DOHH2 (cell line): ENCODE measurements around the gene BOLA2.
"Not testable (repeated sequence)": the region's sequence is repeated elsewhere in the genome, so short reads cannot be mapped to it uniquely, and the experiment has no call there.

Source experiments
- EZH2phosphoT487 ChIP-seq: fragments of 200-600 bp; sonication (generic); IDR thresholded peaks from 2 replicates; pipeline ENCODE4 v1.6.1; 2017; ENCODE audit warnings: borderline replicate concordance, mild to moderate bottlenecking, antibody characterized with exemption, low read length, moderate library complexity, mixed read lengths
- TF ChIP-seq, protein P1 (sequence below): fragments of 200-600 bp; sonication (generic); IDR thresholded peaks from one replicate; pipeline ENCODE4 v1.5.1; 2014; ENCODE audit warnings: antibody characterized with exemption, mild to moderate bottlenecking, low read depth, low read length; ENCODE audit not compliant: poor library complexity, severe bottlenecking

DNA sequence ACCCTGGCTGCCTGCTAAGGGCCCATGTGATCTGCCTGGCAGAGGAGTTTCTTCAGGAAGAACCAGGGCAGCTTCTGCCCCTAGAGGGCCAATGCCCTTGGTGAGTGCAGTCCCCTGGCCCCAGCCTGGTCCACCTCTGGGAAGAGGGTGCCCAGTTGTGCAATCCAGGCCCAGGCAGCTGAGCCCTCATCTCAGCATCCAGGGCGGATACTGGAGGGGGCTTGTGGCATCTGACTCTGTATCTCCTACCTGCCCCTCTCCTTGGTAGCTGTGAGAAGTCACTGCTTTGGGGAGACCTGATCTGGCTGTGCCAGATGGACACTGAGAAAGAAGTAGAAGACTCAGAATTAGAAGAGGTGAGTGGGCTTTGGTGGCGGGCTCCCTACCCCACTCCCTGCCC, 3.5 kb upstream of the BOLA2 start:
- TF ChIP-seq, protein P1, sequence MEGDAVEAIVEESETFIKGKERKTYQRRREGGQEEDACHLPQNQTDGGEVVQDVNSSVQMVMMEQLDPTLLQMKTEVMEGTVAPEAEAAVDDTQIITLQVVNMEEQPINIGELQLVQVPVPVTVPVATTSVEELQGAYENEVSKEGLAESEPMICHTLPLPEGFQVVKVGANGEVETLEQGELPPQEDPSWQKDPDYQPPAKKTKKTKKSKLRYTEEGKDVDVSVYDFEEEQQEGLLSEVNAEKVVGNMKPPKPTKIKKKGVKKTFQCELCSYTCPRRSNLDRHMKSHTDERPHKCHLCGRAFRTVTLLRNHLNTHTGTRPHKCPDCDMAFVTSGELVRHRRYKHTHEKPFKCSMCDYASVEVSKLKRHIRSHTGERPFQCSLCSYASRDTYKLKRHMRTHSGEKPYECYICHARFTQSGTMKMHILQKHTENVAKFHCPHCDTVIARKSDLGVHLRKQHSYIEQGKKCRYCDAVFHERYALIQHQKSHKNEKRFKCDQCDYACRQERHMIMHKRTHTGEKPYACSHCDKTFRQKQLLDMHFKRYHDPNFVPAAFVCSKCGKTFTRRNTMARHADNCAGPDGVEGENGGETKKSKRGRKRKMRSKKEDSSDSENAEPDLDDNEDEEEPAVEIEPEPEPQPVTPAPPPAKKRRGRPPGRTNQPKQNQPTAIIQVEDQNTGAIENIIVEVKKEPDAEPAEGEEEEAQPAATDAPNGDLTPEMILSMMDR = not testable (repeated sequence)
- TF ChIP-seq EZH2phosphoT487 = not testable (repeated sequence)
